Erythroblast (primary cell): ENCODE measurements around the gene TRPM3.

Experiments
- DNase-seq, 2 experiments: peaks; one replicate each; lab custom pipeline; 2025; lab: John Stamatoyannopoulos, UW
- GATA1 ChIP-seq: IDR thresholded peaks from 2 replicates; pipeline ENCODE4 v1.6.1; 2011; ENCODE audit warnings: low read depth, mild to moderate bottlenecking, control low read depth, low read length, moderate library complexity
- POLR2A ChIP-seq: IDR thresholded peaks from 2 replicates; pipeline ENCODE4 v1.6.1; 2011; ENCODE audit warnings: mild to moderate bottlenecking, low read length

The TRPM3 gene

DNA sequence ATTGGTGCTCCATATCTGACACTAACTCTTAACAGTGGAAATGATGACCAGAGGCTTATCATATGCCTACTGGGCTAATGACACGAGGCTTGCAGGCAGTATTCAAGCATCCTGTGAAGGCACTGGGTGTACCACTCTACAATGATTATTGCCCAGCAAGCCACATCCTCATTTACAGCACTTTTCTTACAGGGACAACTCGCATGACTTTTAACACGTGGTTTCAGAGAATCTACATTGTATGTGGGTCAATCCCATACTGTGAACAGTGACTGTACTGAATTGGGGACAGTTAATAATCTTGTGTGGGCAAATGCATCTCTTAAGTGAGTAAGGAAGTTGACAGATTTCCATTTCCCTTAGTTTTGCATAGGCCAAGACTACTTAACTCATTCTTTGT is 260.0 kb downstream of the TRPM3 start:
- DNase-seq, result no peak
- no peak for TF ChIP-seq POLR2A
- TF ChIP-seq GATA1, result no peak

DNA sequence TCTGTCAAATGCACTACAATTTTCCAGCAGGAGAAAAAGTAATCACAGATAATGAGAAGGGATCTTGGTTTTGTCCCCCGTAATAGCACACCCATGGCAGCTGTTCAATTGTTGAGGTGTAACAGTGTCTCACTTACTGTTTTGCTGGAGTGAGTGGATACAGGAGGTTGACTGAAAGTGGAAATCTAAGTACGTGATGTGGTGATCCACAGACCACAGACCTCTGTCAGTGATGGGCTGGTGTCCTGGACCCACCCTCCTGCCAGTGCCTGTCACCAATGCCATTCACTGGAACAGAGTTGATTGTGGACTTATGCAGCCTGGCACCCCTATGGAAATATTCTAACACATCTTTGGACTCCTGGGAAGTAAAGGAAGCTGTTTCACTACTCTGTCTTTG is 261.7 kb downstream of the TRPM3 start:
- no peak for DNase-seq
- TF ChIP-seq POLR2A (no peak), GATA1 (no peak)

DNA sequence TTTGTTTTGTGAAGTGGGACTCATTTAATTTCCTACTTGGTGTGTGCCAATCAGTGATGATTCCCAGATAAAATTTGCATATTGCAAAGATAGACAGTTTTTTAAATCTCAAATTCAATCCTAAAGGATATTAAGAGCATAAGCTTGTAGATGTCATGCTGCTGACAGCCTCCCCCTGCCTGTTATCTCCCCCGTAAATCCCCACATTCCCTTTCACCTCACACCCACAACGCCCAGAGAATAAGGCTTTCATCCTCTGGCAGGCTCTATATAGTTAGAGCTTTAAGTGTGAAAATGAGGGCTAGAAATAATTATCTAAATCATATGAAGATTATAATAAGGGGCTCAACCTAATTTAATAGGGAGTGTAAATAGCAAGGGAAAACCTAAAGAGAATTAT is 265.0 kb downstream of the TRPM3 start:
- DNase-seq, result no peak
- TF ChIP-seq GATA1 (no peak), POLR2A (no peak)

- no peak for DNase-seq
- no peak for TF ChIP-seq POLR2A
- no peak for TF ChIP-seq GATA1
These were observed 268.6 kb downstream of the TRPM3 start for GRCh38 chr9:70852711-70853240.

DNA sequence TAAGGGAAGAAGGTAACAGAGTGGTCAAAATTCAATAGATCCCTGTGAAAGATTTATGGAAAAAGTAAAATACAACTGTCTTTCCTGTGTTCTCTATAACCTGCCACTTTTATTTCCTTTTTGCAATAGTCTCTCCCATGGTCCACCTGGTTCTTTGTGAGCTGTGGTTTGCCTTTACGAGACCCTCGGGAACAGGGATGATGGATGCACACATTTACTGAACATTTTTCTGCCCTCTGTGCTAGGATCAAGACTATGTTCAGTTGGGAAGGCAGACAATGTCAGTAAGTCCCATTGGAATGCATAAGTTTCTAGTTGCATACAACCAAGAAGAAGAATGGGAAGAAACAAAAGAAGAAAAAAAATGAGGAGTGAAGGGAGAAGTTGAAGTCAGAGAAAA is 281.2 kb downstream of the TRPM3 start:
- no peak for TF ChIP-seq POLR2A
- no peak for TF ChIP-seq GATA1
- DNase-seq, result no peak

DNA sequence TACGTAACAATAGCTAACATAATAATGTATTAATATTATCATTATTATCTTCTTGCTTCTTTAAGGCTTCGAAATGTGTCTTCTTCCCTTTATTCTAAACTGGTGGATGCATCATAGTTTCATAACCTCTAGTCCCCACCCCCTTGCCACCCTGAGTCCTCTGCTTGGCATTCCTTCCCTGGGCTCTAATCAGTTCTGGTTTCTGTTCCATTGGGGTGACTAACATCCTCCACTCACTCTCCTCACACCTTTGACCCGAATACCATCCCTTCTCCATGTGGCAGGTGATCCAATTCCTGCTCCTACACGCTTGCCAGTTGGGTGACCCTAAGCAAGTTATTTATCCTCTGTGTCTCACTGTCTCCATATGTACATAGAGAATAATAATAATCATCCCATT is 286.1 kb downstream of the TRPM3 start:
- TF ChIP-seq GATA1, result no peak
- TF ChIP-seq POLR2A, result no peak
- no peak for DNase-seq

DNA sequence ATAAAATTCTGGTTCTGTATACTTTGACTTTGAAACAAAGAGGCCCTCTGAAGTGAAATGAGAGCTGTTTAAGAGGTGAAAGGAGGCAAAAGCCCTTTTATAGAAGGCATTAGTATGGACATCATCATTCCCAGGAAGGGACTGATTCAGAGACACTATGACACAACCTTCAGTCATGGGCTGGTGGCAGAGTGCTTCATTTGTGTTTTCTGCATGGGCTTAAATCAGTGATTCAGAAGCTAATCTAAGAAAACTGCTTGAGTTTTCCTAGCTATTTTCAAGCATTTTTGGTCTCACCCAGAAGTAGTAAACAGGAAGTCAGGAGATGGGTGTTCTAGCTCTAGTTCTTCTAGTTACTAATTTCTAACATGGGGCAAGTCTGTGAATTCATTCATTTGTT is 288.9 kb downstream of the TRPM3 start:
- DNase-seq, result no peak

DNA sequence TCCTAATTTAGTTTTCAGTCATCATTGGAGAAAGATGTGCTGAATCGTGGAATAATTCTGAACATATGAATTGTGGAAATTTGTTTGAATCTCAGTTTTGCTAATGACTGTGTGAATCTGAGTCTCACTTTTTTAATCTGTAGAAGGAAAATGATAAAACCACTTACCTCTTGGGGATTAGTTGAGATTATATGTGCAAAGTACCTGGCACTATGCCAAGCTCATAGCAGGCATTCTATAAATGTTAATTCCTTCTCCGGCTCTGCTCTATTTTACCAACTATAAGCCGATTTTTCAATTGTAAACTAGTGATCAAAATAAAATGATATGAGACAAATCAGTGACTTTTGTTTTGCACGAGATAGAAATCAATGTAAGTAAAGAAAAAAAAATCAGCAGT is 290.8 kb downstream of the TRPM3 start:
- no peak for TF ChIP-seq POLR2A
- TF ChIP-seq GATA1, result no peak
- no peak for DNase-seq

More for the DNA sequence above, 288.9 kb downstream of the TRPM3 start:
- TF ChIP-seq GATA1 (no peak), POLR2A (no peak)

DNA sequence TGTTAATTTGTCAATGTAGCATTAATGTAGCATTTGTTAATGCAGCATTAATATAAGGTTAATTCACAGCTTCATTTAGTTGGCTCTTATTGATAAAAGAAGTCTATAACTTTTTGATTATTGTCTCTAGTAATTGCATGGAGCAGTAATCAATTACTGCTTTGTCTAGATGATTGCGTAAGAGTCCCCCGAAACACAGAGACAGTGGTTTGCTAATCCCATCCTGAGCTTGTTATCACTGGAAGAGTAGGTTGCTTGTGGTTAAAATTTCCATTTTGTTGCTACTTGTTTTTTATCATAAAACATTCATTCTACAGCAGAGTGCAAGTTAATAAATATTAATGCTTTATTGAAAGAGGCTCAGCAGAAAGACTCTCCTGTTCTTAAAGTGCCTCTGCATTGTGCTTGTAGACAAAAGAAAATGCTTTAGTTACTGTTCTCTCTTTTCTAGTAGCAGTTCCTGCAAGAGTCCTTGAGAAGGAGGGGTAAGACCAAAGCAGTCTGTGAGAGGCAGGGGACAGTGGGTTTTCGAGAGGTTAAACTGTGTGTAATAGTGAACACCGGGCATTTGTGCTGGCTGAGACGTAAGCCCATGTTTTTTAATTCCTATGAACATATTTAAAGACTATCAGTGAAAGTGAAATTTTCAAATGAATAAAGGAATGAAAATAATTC is 291.7 kb downstream of the TRPM3 start:
- no peak for DNase-seq
- TF ChIP-seq GATA1 (no peak), POLR2A (no peak)

DNA sequence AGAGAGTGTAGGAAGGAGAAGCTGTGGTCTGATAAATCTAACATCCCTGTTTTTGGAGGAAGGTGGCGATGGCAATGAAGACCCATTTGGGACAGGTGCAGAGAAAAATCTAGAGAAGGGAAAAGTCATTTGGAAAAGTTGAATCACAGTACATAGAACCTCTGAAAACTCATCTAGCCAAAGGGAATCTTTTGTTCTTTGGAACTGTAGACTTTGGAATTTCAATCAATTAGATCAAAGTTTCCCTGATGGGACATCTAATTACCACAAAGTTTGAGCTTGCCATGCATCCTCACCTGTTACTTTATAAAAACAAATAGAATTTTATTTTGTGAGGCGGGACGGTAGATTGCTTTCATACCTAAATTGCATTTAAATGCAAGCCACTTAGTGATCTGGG is 294.9 kb downstream of the TRPM3 start:
- TF ChIP-seq POLR2A (no peak), GATA1 (no peak)
- no peak for DNase-seq

DNA sequence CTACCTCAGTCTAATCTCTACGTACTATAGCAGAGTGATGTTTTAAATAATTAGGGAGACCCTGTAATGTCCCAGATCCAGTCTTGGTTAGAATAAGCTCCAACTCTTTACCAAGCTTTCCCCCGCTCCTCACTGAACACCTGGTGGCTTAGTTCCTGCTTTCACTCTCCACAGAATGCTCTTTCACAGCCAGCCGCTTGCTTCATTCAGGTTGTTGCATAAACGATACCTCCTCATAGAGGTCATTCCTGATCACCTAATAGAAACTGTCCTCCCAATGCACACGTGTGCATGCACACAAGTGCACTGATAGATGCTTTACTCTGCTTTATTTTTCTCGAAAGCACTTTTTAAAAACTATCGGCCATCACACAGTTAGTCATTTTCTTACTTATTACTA is 298.1 kb downstream of the TRPM3 start:
- DNase-seq, result no peak
- TF ChIP-seq POLR2A (no peak), GATA1 (no peak)

DNA sequence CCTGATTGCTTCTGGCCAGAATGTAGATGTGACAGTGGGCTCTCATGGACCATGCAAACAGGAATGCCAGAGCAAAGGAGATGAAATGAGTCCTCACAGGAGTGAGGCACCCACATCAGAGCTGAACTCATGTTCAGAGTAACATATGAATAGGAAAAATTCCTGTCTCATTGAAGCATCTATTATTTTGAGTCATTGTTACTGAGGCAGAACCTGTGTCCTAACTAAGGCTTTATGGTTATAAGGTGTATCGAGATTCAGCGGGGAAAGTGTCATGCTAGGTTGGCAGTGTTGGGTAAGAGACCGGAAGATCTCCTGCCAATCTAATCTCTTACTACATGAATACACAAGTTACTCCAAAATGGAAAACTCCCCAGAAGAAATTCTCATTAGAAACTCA is 304.1 kb downstream of the TRPM3 start:
- TF ChIP-seq POLR2A, result no peak
- TF ChIP-seq GATA1, result no peak
- no peak for DNase-seq

DNA sequence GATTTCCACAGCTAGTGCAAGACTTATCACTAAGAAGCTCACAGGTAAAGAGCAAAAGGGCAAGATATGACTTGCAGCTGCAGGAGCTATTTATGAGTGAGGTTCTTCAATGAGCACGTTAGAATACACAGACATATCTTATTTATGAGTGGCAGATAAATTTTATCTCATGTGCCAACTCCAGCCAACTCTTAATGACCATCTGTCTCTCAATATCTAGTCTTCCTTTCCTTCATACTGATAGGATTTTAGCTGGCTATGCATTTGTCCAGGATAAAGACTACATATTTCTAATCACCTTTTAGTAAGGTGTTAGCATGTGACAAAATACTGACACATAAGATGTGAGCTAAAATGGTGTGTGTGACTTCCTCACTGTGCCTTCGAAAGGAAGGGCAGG is 304.5 kb downstream of the TRPM3 start:
- no peak for TF ChIP-seq GATA1
- no peak for TF ChIP-seq POLR2A
- no peak for DNase-seq

GRCh38 chr9:70816316-70816715 is 305.1 kb downstream of the TRPM3 start:
- TF ChIP-seq POLR2A, result no peak
- TF ChIP-seq GATA1, result no peak
- no peak for DNase-seq

DNA sequence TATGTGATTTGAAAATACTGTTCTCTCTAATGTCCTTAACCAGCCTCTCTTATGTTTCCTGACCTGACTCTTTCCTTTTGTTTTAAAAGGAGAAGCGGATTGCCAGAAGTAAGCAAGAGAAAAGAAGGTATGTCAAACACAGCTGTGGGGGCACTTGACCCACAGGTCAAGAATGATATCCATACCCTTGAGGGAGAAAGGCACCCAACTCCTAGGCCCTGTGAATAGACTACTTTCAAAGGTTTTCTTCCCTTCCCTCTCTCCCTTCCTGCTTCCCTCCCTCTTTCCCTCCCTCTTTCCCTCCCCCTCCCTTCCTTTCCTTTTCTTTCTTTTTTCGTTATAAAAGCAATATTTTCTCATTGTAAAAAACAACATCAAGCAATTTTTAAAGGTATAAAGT is 306.8 kb downstream of the TRPM3 start:
- TF ChIP-seq GATA1 (no peak), POLR2A (no peak)
- DNase-seq, result no peak
